Thyroid gland (tissue), 4 donors: ENCODE results near the gene PPP2R2C.

ENCODE experiments used
- POLR2A ChIP-seq, 2 donors: fragments of 450-650 bp; IDR thresholded peaks; one replicate each; pipeline ENCODE4 v1.6.1; 2017; ENCODE audit warnings: antibody characterized with exemption in 2 of 2, mild to moderate bottlenecking in 2 of 2, moderate library complexity in 1 of 2
- TF ChIP-seq, protein P1 (sequence below), 6 experiments: fragments of 200-600 bp in 3 of 6; fragments of 450-650 bp in 3 of 6; sonication (generic) in 3 of 6; IDR thresholded peaks; one replicate each; pipeline ENCODE4 v1.5.1; 2016 to 2019; ENCODE audit warnings: antibody characterized with exemption in 6 of 6, mild to moderate bottlenecking in 2 of 6, inconsistent platforms in 1 of 6, moderate library complexity in 1 of 6

DNA sequence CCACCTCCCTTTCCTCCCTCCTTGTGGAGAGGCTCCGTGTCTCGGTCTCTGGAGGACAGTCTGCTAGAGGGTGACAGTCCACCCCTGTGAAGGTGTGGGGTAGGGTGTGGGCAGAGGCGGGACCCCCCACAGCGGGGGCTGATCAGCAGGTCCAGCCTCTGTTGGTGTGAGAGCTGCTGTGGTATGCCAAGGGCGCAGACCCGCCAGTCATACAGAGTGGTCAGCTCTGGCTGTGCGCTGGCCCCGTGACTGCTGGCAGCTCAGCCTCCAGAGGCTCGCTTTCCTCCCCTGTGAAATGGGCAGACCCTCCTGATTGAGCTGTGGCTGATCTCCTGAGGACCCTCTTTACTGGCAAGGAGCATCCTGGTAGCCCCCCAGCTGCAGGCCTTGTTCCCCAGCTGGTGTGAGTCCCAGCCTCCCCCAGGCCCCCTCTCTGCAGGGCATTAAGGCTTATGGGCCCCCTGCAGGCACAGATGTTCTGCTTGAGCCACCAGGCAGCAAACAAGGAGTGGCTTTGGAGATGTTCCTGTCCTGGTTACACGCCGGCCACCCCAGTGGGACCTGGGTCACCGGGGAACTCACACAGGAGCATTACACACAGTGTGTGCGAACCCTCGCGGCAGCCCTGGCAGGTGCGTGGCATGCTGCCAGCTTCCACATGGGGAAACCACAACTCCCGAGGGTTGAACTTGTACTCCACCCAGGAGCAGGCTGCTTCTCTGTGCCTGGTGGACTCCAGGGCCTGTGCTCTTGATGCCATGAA, 76.8 kb downstream of the PPP2R2C start:
- no peak for TF ChIP-seq POLR2A (IDR thresholded peaks at IDR 0.05)
- TF ChIP-seq, protein P1, sequence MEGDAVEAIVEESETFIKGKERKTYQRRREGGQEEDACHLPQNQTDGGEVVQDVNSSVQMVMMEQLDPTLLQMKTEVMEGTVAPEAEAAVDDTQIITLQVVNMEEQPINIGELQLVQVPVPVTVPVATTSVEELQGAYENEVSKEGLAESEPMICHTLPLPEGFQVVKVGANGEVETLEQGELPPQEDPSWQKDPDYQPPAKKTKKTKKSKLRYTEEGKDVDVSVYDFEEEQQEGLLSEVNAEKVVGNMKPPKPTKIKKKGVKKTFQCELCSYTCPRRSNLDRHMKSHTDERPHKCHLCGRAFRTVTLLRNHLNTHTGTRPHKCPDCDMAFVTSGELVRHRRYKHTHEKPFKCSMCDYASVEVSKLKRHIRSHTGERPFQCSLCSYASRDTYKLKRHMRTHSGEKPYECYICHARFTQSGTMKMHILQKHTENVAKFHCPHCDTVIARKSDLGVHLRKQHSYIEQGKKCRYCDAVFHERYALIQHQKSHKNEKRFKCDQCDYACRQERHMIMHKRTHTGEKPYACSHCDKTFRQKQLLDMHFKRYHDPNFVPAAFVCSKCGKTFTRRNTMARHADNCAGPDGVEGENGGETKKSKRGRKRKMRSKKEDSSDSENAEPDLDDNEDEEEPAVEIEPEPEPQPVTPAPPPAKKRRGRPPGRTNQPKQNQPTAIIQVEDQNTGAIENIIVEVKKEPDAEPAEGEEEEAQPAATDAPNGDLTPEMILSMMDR (IDR thresholded peaks at IDR 0.05) = no peak
